LNCaP clone FGC (cell line): ENCODE measurements around the gene CDV3.

ENCODE experiments used
- DNase-seq: peaks from one replicate; pipeline ENCODE4 v3.0.0-alpha.2; 2011; ENCODE audit warnings: low read depth
- H3K4me3 ChIP-seq: 2 replicates; pipeline ENCODE4 v1.5.1; 2011; ENCODE audit warnings: mild to moderate bottlenecking, low read depth, low read length, control low read depth
- CTCF ChIP-seq: IDR thresholded peaks from 2 replicates; pipeline ENCODE4 v1.5.1; 2012; ENCODE audit warnings: mild to moderate bottlenecking; ENCODE audit not compliant: control insufficient read depth, insufficient read depth; ENCODE audit errors: extremely low read depth

The CDV3 gene

GRCh38 chr3:133600572-133601081 lies 27.1 kb downstream of the CDV3 start:
- TF ChIP-seq CTCF, result no peak
- 0 out of 2 replicates have a peak overlapping the region, but pooled peaks have one; percentile 1 for H3K4me3 ChIP-seq
- DNase-seq, result peak; percentile 73

GRCh38 chr3:133606342-133606741 lies 32.9 kb downstream of the CDV3 start:
- no peak for DNase-seq
- TF ChIP-seq CTCF, result no peak

GRCh38 chr3:133606902-133607301 lies 33.4 kb downstream of the CDV3 start:
- no peak for DNase-seq
- TF ChIP-seq CTCF, result no peak
- H3K4me3 ChIP-seq, result no peak overlapping the region

More at GRCh38 chr3:133606342-133606741, 32.9 kb downstream of the CDV3 start:
- no peak overlapping the region for H3K4me3 ChIP-seq

GRCh38 chr3:133607816-133608215 lies 34.3 kb downstream of the CDV3 start:
- no peak for TF ChIP-seq CTCF
- DNase-seq, result no peak
- no peak overlapping the region for H3K4me3 ChIP-seq

- no peak for TF ChIP-seq CTCF
- no peak for DNase-seq
- no peak overlapping the region for H3K4me3 ChIP-seq
Measured at GRCh38 chr3:133608388-133608787, 34.9 kb downstream of the CDV3 start.

GRCh38 chr3:133610031-133610430 lies 36.5 kb downstream of the CDV3 start:
- H3K4me3 ChIP-seq, result no peak overlapping the region
- no peak for TF ChIP-seq CTCF
- no peak for DNase-seq

- no peak overlapping the region for H3K4me3 ChIP-seq
- no peak for DNase-seq
- TF ChIP-seq CTCF, result no peak
Measured at GRCh38 chr3:133611534-133611933, 38.0 kb downstream of the CDV3 start.
